Caco-2 (cell line): Measurements from ENCODE around the gene TRAF2. TPM values are rescaled to one million over a fixed set of nuclear protein-coding genes. Genes with fewer than 3 reads are reported as not detected.

Source experiments
- BruUV-seq: library from RNA; stranded (reverse); fragments of 400-500 nt; replicated peaks from 2 replicates; lab custom pipeline; 2021; lab: Mats Ljungman, UMichigan
- CTCF ChIA-PET: fragments of 300-600 bp; sonication (Branson Sonifier 250); formaldehyde crosslinking; loops from one replicate; lab custom pipeline; 2022; ENCODE audit warnings: antibody characterized with exemption; lab: Charles Lee
- POLR2A ChIA-PET: fragments of 300-600 bp; sonication (Branson Sonifier 250); formaldehyde crosslinking; loops from one replicate; lab custom pipeline; 2022; ENCODE audit warnings: antibody characterized with exemption; lab: Charles Lee
- DNase-seq, 2 experiments: peaks; one replicate each; pipeline versions ENCODE4 v3.0.0 to v3.0.0-alpha.2; 2020 to 2022
- H3K27me3 ChIP-seq: replicated peaks from 2 replicates; pipeline ENCODE4 v1.6.0; 2011; ENCODE audit warnings: low read length; ENCODE audit not compliant: control insufficient read depth, insufficient read depth
- H3K36me3 ChIP-seq: 2 replicates; pipeline ENCODE4 v1.5.1; 2011; ENCODE audit warnings: low read length; ENCODE audit not compliant: control insufficient read depth, insufficient read depth
- H3K4me1 ChIP-seq: fragments of 250-450 bp; sonication (Bioruptor Pico); 2 replicates; pipeline ENCODE4 v1.5.1; 2020; ENCODE audit warnings: mild to moderate bottlenecking
- H3K4me3 ChIP-seq: 2 replicates; pipeline ENCODE4 v1.5.1; 2011; ENCODE audit warnings: low read depth, mild to moderate bottlenecking, control low read depth, low read length
- H3K9me3 ChIP-seq: fragments of 250-450 bp; sonication (Bioruptor Pico); 2 replicates; pipeline ENCODE4 v1.5.1; 2020; ENCODE audit warnings: mild to moderate bottlenecking, moderate library complexity
- H3K27ac Mint-ChIP-seq: one replicate; pipeline ENCODE4 v1.8.0; 2022; ENCODE audit warnings: mixed read lengths; ENCODE audit not compliant: unreplicated experiment
- H3K27me3 Mint-ChIP-seq: one replicate; pipeline ENCODE4 v1.8.0; 2022; ENCODE audit warnings: mixed read lengths; ENCODE audit not compliant: insufficient read depth, unreplicated experiment
- H3K36me3 Mint-ChIP-seq: one replicate; pipeline ENCODE4 v1.8.0; 2022; ENCODE audit warnings: mild to moderate bottlenecking, mixed read lengths; ENCODE audit not compliant: insufficient read depth, unreplicated experiment
- H3K4me1 Mint-ChIP-seq: one replicate; pipeline ENCODE4 v1.8.0; 2022; ENCODE audit warnings: low read depth, mixed read lengths; ENCODE audit not compliant: unreplicated experiment
- H3K4me3 Mint-ChIP-seq: one replicate; pipeline ENCODE4 v1.8.0; 2022; ENCODE audit warnings: mild to moderate bottlenecking, moderate library complexity, mixed read lengths; ENCODE audit not compliant: unreplicated experiment
- H3K9me3 Mint-ChIP-seq: one replicate; pipeline ENCODE4 v1.8.0; 2022; ENCODE audit warnings: mixed read lengths; ENCODE audit not compliant: unreplicated experiment
- intact Hi-C: fragments of 100-400 bp; cut with micrococcal nuclease; formaldehyde crosslinking; loops from one replicate; pipeline ENCODE4 v1.10.0; 2022; ENCODE audit not compliant: unreplicated experiment
- total RNA-seq: library from RNA; stranded (reverse); gene quantifications from 2 replicates; pipeline ENCODE4 v1.2.3, GENCODE V29; 2022
- TF ChIP-seq, protein P1 (sequence below), 2 experiments: fragments of 200-600 bp in 1 of 2; IDR thresholded peaks; 1 replicate in 1 of 2; 2 replicates in 1 of 2; pipeline versions ENCODE4 v1.5.1 to v1.8.0; 2011 to 2022; ENCODE audit warnings: antibody characterized with exemption in 1 of 2, control low read depth in 1 of 2, inconsistent platforms in 1 of 2, low read depth in 1 of 2, low read length in 1 of 2, mild to moderate bottlenecking in 1 of 2, moderate library complexity in 1 of 2; ENCODE audit not compliant: insufficient read depth in 1 of 2, severe bottlenecking in 1 of 2, unreplicated experiment in 1 of 2

Gene TRAF2
- total RNA-seq, 1 experiment from 2014 or later: 41.7 TPM

DNA sequence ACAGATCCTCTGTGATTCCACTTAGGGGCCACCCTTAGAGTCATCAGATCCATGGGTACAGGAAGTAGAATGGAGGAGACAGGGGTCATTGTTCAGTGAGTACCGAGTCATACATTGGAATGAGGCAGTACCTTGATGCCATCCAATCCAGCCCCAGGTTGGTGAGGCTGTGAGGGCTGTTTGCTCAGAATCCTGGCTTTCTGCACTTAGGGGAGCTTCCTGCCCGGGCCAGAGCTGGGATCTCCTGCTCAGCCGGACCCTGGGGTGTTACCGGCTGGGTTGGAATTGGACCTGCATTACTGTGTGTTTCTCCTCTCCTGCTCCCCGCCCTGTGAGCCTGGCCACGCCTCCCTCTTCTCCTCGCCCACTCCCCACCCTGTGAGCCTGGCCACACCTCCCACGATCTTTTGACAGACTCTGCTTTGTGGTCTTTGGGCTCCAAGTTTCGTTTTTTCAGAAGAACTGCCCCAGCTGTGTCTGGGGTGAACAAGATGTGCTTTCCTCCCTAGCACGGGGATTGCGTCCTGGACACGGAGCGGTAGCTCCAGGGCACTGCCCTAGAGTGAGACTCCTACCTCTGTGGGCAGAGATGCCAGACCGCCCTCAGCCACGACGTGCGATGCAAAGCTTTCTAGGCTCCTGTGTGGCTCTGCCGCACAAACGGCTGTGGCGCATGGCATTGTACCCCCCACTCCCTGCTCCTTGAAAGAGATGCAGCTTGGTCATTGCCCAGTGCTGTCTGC, 15.4 kb downstream of the TRAF2 start:
- peaks cover 70% of the 10 kb centered on the region for H3K36me3 Mint-ChIP-seq
- H3K4me3 Mint-ChIP-seq: peak overlapping the region; percentile 31
- peaks cover 18% of the 10 kb centered on the region for H3K4me1 Mint-ChIP-seq
- intact Hi-C loops: no loop called here
- H3K36me3 ChIP-seq: no peaks in the 10 kb centered on the region
- no peaks in the 10 kb centered on the region for H3K9me3 ChIP-seq
- H3K9me3 Mint-ChIP-seq: no peaks in the 10 kb centered on the region
- DNase-seq: peak; percentile 35 to 55
- BruUV-seq: no TSS peak
- H3K27ac Mint-ChIP-seq: peak overlapping the region; percentile 72
- H3K4me3 ChIP-seq: no peak overlapping the region
- ChIA-PET POLR2A (interaction anchor here (0.6 kb wide), 1 partner anchor 14 kb away, joined by 3 read pairs; no protein-coding TSS in a partner anchor), CTCF (interaction anchor here (0.9 kb wide), 1 partner anchor 19 kb away, joined by 3 read pairs; no protein-coding TSS in a partner anchor)
- TF ChIP-seq, protein P1, sequence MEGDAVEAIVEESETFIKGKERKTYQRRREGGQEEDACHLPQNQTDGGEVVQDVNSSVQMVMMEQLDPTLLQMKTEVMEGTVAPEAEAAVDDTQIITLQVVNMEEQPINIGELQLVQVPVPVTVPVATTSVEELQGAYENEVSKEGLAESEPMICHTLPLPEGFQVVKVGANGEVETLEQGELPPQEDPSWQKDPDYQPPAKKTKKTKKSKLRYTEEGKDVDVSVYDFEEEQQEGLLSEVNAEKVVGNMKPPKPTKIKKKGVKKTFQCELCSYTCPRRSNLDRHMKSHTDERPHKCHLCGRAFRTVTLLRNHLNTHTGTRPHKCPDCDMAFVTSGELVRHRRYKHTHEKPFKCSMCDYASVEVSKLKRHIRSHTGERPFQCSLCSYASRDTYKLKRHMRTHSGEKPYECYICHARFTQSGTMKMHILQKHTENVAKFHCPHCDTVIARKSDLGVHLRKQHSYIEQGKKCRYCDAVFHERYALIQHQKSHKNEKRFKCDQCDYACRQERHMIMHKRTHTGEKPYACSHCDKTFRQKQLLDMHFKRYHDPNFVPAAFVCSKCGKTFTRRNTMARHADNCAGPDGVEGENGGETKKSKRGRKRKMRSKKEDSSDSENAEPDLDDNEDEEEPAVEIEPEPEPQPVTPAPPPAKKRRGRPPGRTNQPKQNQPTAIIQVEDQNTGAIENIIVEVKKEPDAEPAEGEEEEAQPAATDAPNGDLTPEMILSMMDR (IDR thresholded peaks at IDR 0.05; ENCODE audit: insufficient read depth in 1 of 2, low read depth in 1 of 2, low read length in 1 of 2, severe bottlenecking in 1 of 2, unreplicated experiment in 1 of 2): no peak
- no peaks in the 10 kb centered on the region for H3K27me3 Mint-ChIP-seq
- peaks cover 19% of the 10 kb centered on the region for H3K4me1 ChIP-seq
- no peaks in the 10 kb centered on the region for H3K27me3 ChIP-seq

DNA sequence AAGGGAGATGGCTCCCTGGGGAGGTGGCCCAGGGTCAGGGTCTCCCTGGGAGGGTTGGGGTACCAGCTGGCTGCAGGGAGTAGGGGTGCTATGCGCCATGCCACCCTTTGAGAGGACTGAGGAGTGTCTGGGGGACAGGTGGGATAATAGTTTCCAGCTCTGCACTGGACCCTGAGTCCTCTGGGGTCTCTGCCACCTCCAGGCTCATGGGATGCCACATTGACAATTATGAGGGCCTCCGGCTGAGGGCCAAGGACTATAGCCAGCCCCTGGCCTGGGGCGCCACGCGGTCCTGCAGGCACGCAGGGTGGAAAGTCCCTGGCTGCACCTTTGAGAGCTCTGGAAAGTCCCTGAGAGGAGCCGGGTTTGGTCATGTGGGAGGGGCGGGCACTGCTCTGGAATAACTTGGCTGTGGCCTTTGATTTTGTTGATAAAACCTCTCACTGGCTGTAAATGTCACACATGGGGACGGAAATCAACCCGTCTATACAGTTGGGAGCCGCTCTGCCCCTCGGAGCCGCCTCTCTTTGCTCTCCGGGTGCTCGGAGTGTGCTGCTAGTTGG, 16.0 kb downstream of the TRAF2 start:
- H3K36me3 Mint-ChIP-seq: peaks cover 71% of the 10 kb centered on the region
- peaks cover 19% of the 10 kb centered on the region for H3K4me1 ChIP-seq
- H3K27ac Mint-ChIP-seq: peak overlapping the region; percentile 72
- H3K27me3 ChIP-seq: no peaks in the 10 kb centered on the region
- intact Hi-C loops: no loop called here
- peak; percentile 33 to 63 for DNase-seq
- H3K9me3 ChIP-seq: no peaks in the 10 kb centered on the region
- BruUV-seq: no TSS peak
- H3K4me3 ChIP-seq: no peak overlapping the region
- H3K4me1 Mint-ChIP-seq: peaks cover 18% of the 10 kb centered on the region
- H3K27me3 Mint-ChIP-seq: no peaks in the 10 kb centered on the region
- TF ChIP-seq, protein P1 (IDR thresholded peaks at IDR 0.05; ENCODE audit: insufficient read depth in 1 of 2, low read depth in 1 of 2, low read length in 1 of 2, severe bottlenecking in 1 of 2, unreplicated experiment in 1 of 2): no peak
- CTCF ChIA-PET: interaction anchor here (0.9 kb wide), 1 partner anchor 18 kb away, joined by 3 read pairs; no protein-coding TSS in a partner anchor
- no peaks in the 10 kb centered on the region for H3K9me3 Mint-ChIP-seq
- H3K4me3 Mint-ChIP-seq: no peak overlapping the region
- H3K36me3 ChIP-seq: no peaks in the 10 kb centered on the region
- POLR2A ChIA-PET: interaction anchor here (0.6 kb wide), 1 partner anchor 14 kb away, joined by 3 read pairs; no protein-coding TSS in a partner anchor

DNA sequence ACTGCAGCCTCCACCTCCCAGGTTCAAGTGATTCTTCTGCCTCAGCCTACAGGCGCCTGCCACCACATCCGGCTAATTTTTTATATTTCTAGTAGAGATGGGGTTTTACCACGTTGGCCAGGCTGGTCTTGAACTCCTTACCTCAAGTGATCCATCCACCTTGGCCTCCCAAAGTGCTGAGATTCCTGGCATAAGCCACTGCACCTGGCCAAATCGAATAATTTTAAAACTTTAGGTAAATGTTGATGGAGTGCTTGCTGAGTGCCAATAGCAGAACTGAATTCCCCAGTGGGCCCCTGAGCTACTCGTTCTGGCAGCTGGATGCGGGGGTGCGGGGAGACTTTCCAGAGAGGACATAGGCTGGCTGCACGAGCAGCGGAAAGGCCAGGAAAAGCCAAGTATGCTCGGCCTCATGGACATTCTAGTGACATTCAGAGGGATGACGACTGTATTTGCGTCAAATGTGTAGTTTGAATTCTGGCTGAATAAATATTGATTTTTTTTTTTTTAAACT, 16.8 kb downstream of the TRAF2 start:
- Mint-ChIP-seq H3K9me3 (no peaks in the 10 kb centered on the region), H3K27ac (no peak overlapping the region), H3K4me3 (no peak overlapping the region), H3K4me1 (peaks cover 18% of the 10 kb centered on the region), H3K27me3 (no peaks in the 10 kb centered on the region), H3K36me3 (peaks cover 78% of the 10 kb centered on the region)
- peaks cover 19% of the 10 kb centered on the region for H3K4me1 ChIP-seq
- CTCF ChIA-PET: no interaction called here
- POLR2A ChIA-PET: no interaction called here
- no peak overlapping the region for H3K4me3 ChIP-seq
- H3K36me3 ChIP-seq: 0 out of 2 replicates have a peak, but pooled peaks cover 1% of the 10 kb centered on the region
- BruUV-seq: no TSS peak
- no peaks in the 10 kb centered on the region for H3K27me3 ChIP-seq
- H3K9me3 ChIP-seq: no peaks in the 10 kb centered on the region
- intact Hi-C loops: no loop called here
- DNase-seq: no peak
- TF ChIP-seq, protein P1 (IDR thresholded peaks at IDR 0.05; ENCODE audit: insufficient read depth in 1 of 2, low read depth in 1 of 2, low read length in 1 of 2, severe bottlenecking in 1 of 2, unreplicated experiment in 1 of 2): no peak
